Nephron (organoid): ENCODE measurements around the gene NTRK3.

Experiments used
- H3K27ac Mint-ChIP-seq, 3 experiments: 2 replicates each; pipeline ENCODE4 v1.8.0; 2020; ENCODE audit warnings: mixed read lengths in 3 of 3, mild to moderate bottlenecking in 2 of 3, moderate library complexity in 1 of 3
- H3K27me3 Mint-ChIP-seq: 2 replicates; pipeline ENCODE4 v1.8.0; 2021; ENCODE audit warnings: low read depth, mild to moderate bottlenecking, moderate library complexity, mixed read lengths
- H3K36me3 Mint-ChIP-seq: 2 replicates; pipeline ENCODE4 v1.8.0; 2020; ENCODE audit warnings: low read depth, mixed read lengths
- H3K4me1 Mint-ChIP-seq: 2 replicates; pipeline ENCODE4 v1.8.0; 2020; ENCODE audit warnings: mixed read lengths
- H3K4me3 Mint-ChIP-seq, 3 experiments: 2 replicates each; pipeline ENCODE4 v1.8.0; 2020; ENCODE audit warnings: mild to moderate bottlenecking in 3 of 3, mixed read lengths in 3 of 3, moderate library complexity in 2 of 3
- H3K9me3 Mint-ChIP-seq: 2 replicates; pipeline ENCODE4 v1.8.0; 2020; ENCODE audit warnings: mixed read lengths
- CTCF ChIP-seq, 3 experiments: fragments of 200-600 bp; sonication (generic); IDR thresholded peaks; one replicate each; pipeline ENCODE4 v1.5.0; 2021; ENCODE audit warnings: antibody characterized with exemption in 3 of 3; ENCODE audit not compliant: unreplicated experiment in 3 of 3

NTRK3 gene

DNA sequence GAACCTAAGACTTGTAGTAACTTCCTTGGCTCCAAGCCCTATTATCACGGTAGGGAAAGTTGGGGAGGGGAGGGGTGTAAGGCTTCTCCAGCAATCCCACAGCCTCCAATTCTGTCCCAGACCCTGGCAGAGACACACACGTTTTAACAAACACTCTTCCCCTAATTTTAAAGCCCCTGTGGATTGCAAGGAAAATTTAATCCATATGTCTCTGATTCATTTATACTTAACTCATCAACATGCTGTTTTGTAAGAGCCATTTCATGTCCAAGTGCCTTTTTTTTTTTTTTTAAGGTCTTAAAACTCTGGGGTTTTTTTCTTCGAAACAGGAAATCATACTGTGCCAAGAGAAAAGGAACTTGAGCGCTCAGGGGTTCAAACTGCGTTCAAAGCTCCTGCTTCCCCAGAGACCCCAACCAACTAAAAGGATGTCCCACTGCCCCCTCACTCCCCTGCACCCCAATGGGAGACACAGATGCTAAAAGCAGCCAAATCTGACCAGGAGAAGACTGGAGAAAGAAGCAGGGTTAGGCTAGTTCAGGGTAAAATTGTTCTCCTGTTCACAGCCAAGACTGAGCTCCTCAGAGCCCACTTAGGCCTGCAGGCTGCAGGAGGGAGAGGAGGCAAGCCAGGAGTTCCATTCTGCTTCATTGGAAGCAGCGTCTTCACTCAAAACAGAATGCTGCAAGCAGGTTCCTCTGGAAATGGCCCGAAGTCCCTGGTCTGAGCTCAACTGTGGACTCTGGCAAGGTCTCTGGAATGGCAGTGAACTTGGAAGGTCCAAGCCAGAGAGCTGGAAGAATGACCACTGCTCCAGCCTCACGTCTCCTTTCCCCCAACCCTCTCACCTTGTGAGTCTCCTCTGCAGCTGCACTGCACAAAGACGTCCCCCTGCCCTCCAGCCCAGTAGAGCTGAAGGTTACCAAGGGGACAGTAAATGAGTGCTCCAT is 172.5 kb downstream of the NTRK3 start:
- TF ChIP-seq CTCF (IDR thresholded peaks at IDR 0.05; ENCODE audit: unreplicated experiment in 3 of 3) = no peak
- Mint-ChIP-seq H3K4me3 (peak overlapping the region in 1 of 3 experiments; percentile 9), H3K27me3 (peaks cover 1% of the 10 kb centered on the region), H3K27ac (peak overlapping the region; percentile 87 to 93 (median 90)), H3K36me3 (no peaks in the 10 kb centered on the region), H3K9me3 (no peaks in the 10 kb centered on the region), H3K4me1 (peaks cover 30% of the 10 kb centered on the region)

GRCh38 chr15:88080616-88081015 is 175.9 kb downstream of the NTRK3 start:
- H3K27me3 Mint-ChIP-seq = peaks cover 13% of the 10 kb centered on the region
- H3K27ac Mint-ChIP-seq = no peak overlapping the region
- no peak for TF ChIP-seq CTCF (IDR thresholded peaks at IDR 0.05; ENCODE audit: unreplicated experiment in 3 of 3)
- H3K4me1 Mint-ChIP-seq = peaks cover 47% of the 10 kb centered on the region
- no peaks in the 10 kb centered on the region for H3K36me3 Mint-ChIP-seq
- H3K9me3 Mint-ChIP-seq = no peaks in the 10 kb centered on the region
- no peak overlapping the region for H3K4me3 Mint-ChIP-seq

- peaks cover 20% of the 10 kb centered on the region for H3K27me3 Mint-ChIP-seq
- H3K4me3 Mint-ChIP-seq = no peak overlapping the region
- H3K36me3 Mint-ChIP-seq = no peaks in the 10 kb centered on the region
- TF ChIP-seq CTCF (IDR thresholded peaks at IDR 0.05; ENCODE audit: unreplicated experiment in 3 of 3) = no peak
- H3K9me3 Mint-ChIP-seq = no peaks in the 10 kb centered on the region
- H3K4me1 Mint-ChIP-seq = peaks cover 24% of the 10 kb centered on the region
- H3K27ac Mint-ChIP-seq = peak overlapping the region; percentile 61 to 70 (median 68)
Observed at GRCh38 chr15:88077296-88078020, 179.1 kb downstream of the NTRK3 start.

DNA sequence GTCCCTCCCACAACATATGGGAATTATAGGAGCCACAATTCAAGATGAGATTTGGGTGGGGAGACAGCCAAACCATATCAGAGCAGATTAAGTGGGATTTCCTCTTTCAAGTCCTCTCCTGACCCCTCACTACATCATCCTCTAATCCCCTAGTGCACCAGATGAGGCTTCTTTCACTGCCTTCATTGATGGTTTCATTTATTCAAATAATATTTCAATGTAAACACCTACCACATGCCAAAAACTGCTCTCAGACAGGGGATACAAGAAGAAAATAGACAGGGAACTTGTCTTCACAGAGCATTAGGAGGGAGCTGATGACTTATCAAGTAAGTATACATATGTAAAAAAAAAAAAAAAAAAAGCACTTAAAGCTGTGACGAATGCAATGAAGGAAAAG is 180.2 kb downstream of the NTRK3 start:
- Mint-ChIP-seq H3K36me3 (no peaks in the 10 kb centered on the region), H3K4me3 (no peak overlapping the region), H3K27me3 (peaks cover 25% of the 10 kb centered on the region), H3K4me1 (peaks cover 21% of the 10 kb centered on the region), H3K9me3 (no peaks in the 10 kb centered on the region), H3K27ac (peak overlapping the region in 2 of 3 experiments; percentile 23 to 45)
- no peak for TF ChIP-seq CTCF (IDR thresholded peaks at IDR 0.05; ENCODE audit: unreplicated experiment in 3 of 3)

- Mint-ChIP-seq H3K36me3 (no peaks in the 10 kb centered on the region), H3K27ac (no peak overlapping the region), H3K9me3 (no peaks in the 10 kb centered on the region), H3K4me1 (peaks cover 22% of the 10 kb centered on the region), H3K4me3 (no peak overlapping the region), H3K27me3 (peaks cover 25% of the 10 kb centered on the region)
- no peak for TF ChIP-seq CTCF (IDR thresholded peaks at IDR 0.05; ENCODE audit: unreplicated experiment in 3 of 3)
Observed at GRCh38 chr15:88075102-88075501, 181.4 kb downstream of the NTRK3 start.
